ENCODE results near the gene FHOD3.

FHOD3 gene

DNA sequence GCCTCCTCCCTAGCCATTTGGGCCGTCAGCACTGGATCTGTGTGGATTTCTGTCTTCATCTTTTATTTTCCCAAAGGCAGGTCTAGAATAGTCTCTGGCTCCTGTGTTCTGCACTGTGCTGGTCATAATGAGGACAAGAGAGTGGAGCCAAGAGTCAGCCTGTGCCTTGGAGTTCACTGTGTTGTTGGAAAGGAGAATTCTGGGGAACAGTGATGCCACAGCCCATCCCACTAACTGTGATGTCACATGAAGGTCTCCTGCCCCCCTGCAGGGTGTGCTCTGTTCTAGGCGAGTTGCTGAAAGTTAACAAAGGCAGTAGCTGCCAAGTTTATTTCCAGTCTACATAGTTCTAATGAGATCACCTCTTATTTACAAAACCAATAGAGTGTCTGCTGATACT is 282.8 kb downstream of the FHOD3 start:
- no peak for DNase-seq (ENCODE audit: low read depth in 1 of 2, low spot score in 1 of 2)

DNA sequence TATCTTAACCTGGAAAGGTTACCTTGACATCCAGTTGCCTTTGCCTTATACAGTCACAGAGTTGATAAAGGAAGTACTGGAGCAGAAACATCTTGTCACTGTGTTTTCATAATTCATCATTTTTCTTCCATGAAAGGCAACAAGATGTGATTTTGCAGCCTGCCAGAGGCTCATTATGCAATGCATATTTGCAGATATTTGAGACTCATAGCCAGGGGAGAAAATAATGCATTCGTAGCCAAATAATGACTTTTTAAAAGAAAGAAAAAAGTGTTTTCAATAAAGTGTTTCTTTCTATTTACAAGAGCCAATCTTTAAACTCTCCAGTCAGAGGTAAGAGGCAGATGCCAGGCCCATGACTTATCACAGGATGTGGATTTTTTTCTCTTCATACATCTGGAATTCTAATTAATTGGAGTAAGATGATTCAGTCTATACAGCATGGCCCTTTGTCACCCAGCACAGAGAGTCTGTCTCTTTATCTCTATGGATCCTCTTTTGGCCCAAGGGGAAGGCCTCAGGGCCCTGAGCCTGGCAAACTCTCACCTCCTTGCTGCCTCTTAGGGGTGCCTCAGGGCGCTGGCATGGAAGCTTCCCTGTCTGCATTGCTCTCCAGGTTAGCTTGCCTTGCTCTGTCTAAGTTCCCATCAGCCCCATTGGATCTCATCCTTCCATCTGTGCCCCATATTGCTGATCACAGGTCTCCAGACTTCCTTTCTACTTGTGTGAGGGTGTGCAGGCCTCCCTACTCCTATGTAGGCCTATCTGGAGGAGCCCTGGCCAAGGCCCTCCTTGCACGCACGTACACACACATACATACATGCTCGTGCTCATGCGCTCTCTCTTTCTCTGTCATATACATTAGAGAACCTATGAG is 283.6 kb downstream of the FHOD3 start:
- no peak for DNase-seq (ENCODE audit: low read depth in 1 of 2, low spot score in 1 of 2)

DNA sequence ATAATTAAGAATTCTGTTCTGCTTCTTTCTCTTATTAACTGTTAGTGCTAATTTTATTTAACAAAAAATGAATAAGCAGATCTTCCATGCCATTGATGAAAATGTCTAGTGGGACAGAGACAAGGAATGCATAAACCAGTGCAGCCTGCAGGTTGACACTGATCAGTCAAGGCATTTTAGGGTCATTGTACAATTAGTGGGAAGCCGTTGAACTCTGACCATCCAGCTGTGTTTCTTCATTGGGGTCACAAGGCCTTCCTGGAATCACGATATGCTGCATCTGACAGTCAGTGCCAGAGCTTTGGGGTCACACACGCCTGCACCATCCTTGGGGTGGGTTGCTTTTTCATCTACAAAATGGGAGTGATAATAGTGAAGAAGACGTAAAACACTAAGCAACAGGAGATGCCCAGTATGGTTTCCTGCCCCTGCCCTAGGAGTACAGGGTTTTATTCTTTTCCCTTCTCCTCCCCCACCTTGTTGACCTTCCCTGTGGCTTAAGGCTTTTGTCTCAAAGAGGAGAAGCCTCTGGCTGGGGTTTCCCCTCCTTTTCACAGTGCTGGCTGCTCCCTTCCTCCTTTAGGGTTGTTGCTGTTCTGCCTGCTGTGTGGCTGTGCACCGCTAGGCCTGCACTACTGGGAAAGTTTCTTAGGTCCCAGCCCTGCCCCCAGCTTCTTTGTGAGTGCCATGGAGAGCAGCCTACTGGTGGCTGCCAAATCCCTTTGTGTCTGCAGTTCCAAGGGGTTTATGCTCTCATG is 285.7 kb downstream of the FHOD3 start:
- DNase-seq (ENCODE audit: low read depth in 1 of 2, low spot score in 1 of 2): no peak

DNA sequence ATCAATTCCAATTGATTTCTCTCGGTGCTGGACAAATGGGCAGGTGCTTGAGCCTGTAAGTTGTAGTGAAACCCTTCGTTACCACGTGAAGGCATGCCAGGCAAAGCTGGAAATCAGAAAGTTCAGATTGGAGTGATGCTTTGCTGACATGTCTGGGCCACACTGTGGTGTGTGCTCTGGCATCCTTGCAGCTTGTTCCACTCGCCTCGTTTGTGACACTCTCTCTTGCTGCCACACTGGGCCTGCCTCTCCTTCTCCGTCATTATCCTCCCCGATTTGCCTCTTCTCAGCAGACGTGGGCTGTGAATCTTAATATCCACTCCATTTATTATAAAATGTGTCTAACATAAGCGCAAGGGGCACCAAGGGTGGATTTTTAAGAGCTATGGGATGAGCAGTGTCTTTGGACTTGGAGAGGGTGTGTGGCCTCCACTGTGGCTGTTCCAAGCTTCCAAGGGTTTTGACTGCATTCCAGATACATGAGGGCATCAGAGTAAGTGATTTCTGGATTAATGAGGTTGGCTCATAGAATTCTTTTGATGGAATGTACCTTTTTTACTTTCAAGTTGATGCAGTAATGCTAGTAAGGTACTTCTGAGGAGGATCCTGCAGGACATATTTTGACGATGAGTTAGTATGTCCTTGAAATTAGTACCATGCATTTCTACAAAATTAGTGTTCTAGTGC is 292.5 kb downstream of the FHOD3 start:
- no peak for DNase-seq (ENCODE audit: low read depth in 1 of 2, low spot score in 1 of 2)

DNA sequence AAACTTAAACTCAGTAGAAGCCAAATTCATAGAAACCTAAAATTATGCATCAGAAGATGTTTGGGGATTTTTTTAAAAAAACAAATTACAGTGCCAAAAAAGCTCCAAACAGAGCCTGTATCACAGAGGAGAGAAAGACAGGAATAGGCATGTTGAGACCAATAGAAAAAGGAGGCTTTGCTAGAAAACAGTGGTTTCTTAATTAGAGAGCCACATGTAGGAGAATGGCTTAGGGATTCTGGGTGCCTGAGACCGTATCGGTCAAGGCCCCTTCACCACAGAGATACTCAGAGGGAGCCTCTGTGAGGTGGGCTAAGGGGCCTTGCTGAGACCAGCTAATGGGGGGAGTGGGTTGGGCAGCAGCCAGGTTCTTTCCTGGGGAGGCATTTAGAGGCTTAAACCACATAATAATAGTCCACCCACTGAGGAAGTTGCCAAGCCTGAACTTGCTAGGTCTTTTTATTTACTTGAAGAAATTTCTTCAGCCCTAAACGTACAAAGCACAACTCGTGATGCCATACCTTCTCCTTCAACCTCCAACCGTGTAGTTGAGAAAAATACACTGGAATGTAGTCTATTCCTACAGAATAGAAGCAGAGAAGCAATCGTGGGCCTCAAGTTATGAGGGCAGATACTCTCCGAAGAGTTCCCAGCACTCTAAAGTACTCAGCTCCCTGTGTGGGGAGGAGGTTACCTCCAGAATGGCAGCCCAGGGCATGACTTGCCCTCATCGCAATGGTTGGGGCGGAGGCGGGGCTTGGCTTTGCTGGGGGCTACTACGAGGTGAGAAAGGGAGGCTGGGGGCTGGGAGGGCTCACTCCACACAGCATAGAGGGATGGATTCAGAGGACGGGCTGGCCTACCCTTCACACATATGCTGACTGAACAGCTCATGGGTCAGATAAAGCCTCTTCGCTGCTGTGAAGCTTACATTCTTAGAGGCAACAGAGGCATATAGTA is 293.4 kb downstream of the FHOD3 start:
- DNase-seq (ENCODE audit: low read depth in 1 of 2, low spot score in 1 of 2): no peak

DNA sequence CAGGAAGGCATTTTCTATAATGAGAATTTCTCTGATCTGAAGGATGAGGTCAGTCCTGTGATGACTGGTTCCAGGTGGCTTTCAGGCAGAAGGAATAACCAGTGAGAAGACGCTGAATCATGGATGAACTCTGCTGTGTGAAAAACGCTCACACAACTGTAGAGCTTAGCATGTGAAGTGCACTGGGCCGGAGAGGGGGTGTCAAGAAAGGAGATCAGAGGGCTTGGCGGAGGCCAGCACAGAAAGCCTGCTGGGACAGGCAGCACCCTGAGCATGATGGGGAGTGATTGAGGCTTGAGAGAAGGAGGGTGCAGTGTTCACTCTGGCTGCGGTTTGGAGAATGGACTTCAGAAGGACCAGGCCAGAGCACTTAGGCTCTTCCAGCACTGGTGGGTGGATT is 294.8 kb downstream of the FHOD3 start:
- no peak for DNase-seq (ENCODE audit: low read depth in 1 of 2, low spot score in 1 of 2)

DNA sequence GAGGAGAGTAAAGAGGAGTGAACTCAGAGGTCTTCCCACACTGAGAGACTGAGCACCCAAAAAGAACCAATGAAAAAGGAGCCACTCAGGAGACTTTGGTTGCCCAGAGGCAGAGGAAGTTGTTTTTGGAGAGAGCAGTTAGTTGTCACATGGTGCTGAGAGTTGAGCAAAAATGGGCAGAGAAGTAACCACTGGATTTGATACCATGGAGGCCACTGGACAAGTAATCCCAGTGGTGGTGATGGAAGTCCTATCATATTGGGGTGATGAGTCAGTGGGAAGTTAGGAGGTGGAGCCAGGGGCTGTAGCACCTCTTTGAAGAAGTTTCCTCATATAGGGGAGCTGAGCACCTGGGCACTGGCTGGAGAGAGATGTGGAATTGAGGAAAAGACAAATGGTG is 295.5 kb downstream of the FHOD3 start:
- no peak for DNase-seq (ENCODE audit: low read depth in 1 of 2, low spot score in 1 of 2)

DNA sequence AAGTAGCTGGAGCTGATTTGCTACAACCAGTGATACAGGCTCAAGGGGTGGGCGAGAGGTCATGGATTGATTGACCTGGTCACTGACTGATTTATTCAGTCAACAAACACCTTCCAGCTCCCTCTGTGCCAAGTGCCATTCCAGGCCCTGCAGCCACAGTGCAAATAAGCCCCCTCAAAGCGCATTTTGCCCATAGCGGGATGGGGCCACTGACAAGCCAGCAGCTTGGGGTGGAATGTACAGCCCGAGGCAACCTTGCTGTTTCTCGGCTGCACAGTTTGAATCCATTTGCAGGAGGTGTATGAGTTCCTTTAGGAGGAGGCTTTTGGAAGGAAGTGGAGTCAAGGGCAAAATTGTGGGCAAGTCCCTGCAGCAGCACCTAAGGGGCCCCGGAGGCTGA is 296.1 kb downstream of the FHOD3 start:
- no peak for DNase-seq (ENCODE audit: low read depth in 1 of 2, low spot score in 1 of 2)

DNA sequence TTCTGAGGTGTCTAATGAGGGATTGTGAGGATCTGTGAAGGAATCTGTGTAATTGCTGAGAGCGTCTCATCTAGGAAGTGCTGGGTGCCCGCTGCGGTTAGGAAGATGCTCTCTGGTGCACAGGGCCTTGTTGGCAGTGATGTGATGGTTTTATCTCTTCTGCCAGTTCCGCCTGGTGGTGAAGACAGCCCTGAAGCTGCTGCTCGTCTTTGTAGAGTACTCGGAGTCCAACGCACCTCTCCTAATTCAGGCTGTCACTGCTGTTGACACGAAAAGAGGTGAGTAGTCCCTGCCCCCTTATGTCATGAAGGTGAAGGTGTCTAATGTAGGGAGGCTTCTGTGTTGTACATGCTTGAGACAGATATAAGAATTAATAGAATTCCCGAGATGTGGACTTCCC is 297.1 kb downstream of the FHOD3 start:
- DNase-seq (ENCODE audit: low read depth in 1 of 2, low spot score in 1 of 2): no peak

DNA sequence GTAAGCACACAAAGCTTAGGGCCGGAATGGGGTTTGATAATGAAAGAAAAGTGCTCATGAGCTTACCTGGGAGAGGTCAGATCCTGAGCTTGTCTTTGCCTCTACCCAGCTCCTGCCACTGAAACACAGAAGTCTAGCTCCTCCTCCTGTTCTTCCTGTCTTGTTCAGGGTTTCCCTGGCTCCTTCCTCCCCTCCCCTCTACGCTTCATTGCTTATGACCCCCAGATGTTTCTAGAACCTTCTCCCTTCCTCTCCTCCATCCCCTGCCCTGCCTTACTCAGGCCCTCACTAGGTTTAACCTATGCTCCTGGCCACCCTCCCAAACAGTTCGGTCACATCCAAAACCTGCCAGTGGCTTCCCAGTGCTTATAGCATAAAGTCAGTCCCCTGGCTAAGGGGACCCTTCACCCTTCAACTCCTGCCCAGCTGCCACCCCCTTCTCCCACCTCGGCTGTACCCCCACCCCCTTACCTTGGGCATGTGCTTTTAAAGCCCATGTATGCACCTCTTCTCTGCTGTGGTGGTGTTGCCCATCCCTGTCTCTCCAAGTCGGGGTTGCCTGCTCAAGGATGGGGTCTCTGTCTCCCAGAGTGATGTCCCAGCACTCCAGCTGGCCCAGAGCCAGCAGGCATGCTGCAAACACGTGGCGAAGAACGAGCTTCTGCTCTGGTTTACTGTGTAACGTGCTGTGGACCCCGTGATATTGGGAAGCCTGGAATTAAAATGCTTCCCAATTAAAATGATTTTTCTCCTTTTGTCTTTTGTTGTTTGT is 297.7 kb downstream of the FHOD3 start:
- no peak for DNase-seq (ENCODE audit: low read depth in 1 of 2, low spot score in 1 of 2)

DNA sequence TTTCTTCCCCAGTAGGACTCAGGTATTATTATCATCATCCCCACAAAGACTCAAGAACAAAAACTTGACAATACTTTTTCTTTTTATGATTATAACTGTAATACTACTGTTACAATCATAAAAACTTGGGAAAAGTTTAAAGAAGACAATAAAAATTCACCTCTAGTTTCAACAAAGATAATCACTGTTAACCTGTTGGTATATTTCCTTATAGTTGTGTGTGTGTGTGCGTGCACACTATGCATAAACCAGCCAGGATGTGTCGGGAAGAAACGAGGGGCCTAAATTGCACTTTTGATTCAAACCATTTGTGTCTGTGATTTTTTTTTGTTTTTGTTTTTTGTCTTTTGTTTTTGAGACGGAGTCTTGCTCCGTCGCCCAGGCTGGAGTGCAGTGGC is 298.3 kb downstream of the FHOD3 start:
- DNase-seq (ENCODE audit: low read depth in 1 of 2, low spot score in 1 of 2): no peak

DNA sequence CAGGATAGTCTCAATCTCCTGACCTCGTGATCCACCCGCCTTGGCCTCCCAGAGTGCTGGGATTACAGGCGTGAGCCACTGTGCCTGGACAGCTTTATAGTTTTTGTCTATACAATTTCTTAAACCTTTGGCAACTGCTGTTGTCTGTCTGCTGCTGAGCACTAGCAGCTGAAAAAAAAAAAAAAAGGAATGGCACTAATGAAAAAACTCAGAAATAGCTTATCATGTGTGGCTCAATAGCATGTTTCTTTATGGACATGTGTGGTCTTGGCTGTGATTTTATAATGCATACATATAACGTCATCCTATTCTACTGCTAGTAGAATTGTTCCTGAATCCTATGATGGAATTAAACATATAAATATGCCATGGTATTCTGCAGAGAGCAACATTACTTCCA is 300.1 kb downstream of the FHOD3 start:
- DNase-seq (ENCODE audit: low read depth in 1 of 2, low spot score in 1 of 2): no peak

DNA sequence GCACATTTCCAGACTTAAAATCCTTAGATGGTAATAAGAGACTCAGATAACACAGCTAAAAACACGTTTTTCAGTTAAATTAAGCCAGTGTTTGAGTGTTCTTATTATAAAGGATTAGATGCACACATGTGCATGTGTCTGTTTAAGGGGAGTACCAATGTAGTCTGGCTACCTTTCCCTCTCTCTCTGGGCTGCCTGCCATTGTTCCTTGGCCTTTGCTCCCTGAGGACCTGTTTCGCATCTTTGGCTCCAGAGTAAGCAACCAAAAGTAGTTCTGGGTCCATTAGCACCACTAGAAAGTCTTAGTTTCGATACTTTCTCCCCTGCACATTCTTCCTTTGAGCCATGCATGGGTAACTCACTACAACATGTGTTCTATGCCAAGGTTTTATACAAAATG is 303.0 kb downstream of the FHOD3 start:
- DNase-seq (ENCODE audit: low read depth in 1 of 2, low spot score in 1 of 2): no peak

DNA sequence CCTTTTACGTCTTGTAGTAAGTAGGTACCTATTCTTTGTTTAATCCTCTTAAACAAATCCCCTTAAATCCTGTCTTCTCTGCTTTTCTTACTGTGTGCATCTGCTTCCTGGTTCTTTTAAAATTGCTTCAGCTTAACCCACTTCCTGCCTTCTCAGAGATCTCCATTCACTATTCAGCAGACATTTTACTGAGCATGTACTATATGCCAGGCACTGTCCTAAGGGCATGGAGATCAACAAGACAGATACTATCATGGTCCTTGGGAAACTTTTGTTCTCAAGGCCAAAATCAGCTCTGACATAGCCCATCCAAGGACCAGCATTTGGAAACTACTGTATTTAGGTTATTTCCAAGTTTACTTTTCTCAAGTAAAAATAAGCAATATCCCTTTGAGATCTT is 303.8 kb downstream of the FHOD3 start:
- no peak for DNase-seq (ENCODE audit: low read depth in 1 of 2, low spot score in 1 of 2)

DNA sequence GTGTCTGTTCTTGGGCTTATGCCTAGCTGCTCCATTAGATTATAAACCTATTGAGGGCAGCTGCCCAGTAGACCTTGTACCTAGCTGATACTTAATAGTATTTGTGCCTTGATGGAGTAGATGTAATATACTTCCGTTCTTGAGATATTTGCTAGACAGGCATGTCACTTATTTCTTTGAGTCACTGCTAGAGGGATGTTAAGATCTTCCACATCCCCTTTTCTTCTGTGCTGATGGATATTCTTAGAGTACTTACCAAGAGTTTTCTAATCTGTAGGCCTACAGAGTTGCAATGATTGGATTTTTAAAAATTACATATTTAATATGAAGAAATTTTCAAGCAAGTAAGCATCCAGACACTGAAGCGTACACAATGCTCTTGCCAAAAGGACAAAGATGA is 304.6 kb downstream of the FHOD3 start:
- no peak for DNase-seq (ENCODE audit: low read depth in 1 of 2, low spot score in 1 of 2)

DNA sequence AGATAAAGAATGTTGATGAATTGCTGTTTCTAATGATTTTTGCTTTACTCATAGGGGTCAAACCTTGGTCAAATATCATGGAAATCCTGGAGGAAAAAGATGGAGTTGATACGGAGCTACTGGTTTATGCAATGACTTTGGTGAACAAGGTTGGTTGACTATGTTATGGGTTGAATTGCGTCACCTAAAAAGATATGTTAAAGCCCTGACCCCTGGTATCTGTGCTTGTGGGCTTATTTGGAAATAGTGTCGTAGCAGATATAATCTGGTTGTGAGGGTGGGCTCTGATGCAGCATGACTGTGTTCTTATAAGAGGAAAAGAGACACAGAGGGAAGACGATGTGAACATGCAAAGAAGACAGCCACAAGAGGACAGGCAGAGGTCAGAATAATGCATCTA is 305.1 kb downstream of the FHOD3 start:
- DNase-seq (ENCODE audit: low read depth in 1 of 2, low spot score in 1 of 2): no peak

DNA sequence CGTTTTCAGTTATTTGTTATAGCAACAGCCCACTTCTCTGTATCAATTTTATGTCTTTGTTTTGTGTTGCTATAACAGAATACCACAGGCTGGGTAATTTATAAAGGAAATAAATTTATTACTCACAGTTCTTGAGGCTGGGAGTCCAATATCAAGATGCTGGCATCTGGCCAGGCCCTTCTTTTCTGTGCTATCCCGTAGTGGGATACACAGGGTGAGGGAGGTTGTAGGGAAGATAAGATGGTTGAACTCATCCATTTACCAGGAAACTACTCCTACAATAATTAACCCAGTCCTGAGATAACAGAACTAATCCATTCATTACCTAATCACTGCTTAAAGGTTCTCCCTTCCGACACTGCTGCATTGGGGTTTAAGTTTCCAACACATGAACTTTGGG is 310.6 kb downstream of the FHOD3 start:
- DNase-seq (ENCODE audit: low read depth in 1 of 2, low spot score in 1 of 2): no peak

DNA sequence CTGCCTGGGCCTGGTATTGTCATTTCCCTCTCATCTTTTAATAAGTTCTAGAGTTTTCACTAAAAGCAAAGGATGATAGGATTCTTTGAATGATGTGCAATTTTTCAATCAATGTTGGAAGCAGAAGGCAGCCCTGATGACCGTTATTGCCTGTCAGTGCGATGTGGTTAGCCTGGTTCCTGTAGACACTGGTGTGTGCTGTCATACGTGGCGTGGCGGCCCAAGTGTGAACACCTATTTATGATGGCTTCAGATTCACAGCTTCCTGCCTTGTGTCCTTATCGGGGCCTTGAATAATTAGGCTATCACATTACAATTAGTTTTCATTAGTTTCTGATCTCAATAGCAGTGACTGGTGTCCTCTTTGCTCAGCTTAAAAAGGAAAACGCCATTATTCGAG is 312.7 kb downstream of the FHOD3 start:
- DNase-seq (ENCODE audit: low read depth in 1 of 2, low spot score in 1 of 2): no peak

DNA sequence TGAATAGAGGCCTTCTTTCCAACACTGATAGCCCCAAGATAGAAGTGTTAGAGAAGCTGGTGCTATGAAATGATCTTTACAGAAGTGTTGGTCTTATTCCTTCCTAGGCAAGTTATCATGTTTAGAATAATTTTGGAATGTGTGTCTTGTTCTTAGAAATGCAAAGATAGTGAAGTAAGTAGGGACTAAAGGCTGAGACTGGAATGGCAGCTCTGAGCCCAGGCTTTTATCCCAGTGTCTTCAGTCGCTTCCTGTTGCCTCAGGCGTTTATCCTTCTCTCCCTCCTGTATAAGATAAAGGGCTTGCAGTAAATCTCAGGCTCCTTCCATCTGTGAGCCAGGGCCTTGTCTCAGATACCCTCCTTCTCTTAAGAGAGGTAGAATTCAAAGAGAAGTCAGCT is 313.1 kb downstream of the FHOD3 start:
- no peak for DNase-seq (ENCODE audit: low read depth in 1 of 2, low spot score in 1 of 2)

DNA sequence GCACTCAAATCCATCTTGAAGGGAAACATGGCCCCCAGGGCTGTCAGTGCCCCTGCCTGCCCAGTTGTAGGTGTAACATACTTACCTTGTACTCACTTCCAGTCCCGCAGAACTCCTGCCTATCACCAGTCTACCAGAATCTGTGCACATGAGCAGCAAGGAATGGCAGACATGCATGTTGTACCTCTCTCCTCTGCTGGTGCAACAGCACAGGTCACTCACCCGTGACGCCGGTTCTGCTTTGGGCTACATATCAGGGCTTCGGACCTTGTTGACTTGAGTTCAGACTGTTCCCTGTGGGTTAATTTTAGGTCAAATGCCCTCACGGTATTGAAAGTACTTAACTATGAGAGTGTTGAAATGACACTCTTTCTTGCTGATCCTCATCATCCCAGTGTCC is 315.6 kb downstream of the FHOD3 start:
- no peak for DNase-seq (ENCODE audit: low read depth in 1 of 2, low spot score in 1 of 2)

All from activated CD4-positive, alpha-beta T cell treated with anti-CD3 and anti-CD28 coated beads, Interleukin-2, amount 50 U/mL, for 24 hours (primary cell).